Breast epithelium (tissue), 3 donors: Measurements from ENCODE around the gene TINCR.

Source experiments
- CTCF ChIP-seq, 3 donors: fragments of 450-650 bp; IDR thresholded peaks; one replicate each; pipeline ENCODE4 v1.5.1; 2016 to 2017; ENCODE audit warnings: antibody characterized with exemption in 3 of 3, mild to moderate bottlenecking in 3 of 3, moderate library complexity in 3 of 3
- POLR2A ChIP-seq: fragments of 450-650 bp; IDR thresholded peaks from one replicate; pipeline ENCODE4 v1.6.1; 2016; ENCODE audit warnings: antibody characterized with exemption, mild to moderate bottlenecking, moderate library complexity
- POLR2AphosphoS5 ChIP-seq, 3 donors: sonication (generic); formaldehyde crosslinking; IDR thresholded peaks; one replicate each; pipeline ENCODE4 v1.6.1; 2017; ENCODE audit warnings: antibody characterized with exemption in 3 of 3

GRCh38 chr19:5541456-5541855 is 26.3 kb downstream of the TINCR start:
- TF ChIP-seq CTCF (IDR thresholded peaks at IDR 0.05) (no peak), POLR2AphosphoS5 (IDR thresholded peaks at IDR 0.05) (no peak), POLR2A (no peak)
